Pulmonary artery endothelial cell (primary cell): ENCODE measurements around the gene ACADSB. TPM values are rescaled to one million over a fixed set of nuclear protein-coding genes. Genes with fewer than 3 reads are reported as not detected.

ENCODE experiments used
- DNase-seq: peaks from one replicate; pipeline ENCODE4 v3.0.0-alpha.2; 2011; ENCODE audit warnings: low read depth, low spot score
- total RNA-seq: library from RNA; depleted of rRNA; stranded (reverse); fragments of >200 nt; gene quantifications from 2 replicates; pipeline ENCODE4 v1.2.3, GENCODE V29; 2014

The ACADSB gene
- total RNA-seq, 1 donor from 2014 or later: 5.7 TPM

- DNase-seq: no peak
Measured at GRCh38 chr10:123038782-123039631, 30.2 kb downstream of the ACADSB start.

DNA sequence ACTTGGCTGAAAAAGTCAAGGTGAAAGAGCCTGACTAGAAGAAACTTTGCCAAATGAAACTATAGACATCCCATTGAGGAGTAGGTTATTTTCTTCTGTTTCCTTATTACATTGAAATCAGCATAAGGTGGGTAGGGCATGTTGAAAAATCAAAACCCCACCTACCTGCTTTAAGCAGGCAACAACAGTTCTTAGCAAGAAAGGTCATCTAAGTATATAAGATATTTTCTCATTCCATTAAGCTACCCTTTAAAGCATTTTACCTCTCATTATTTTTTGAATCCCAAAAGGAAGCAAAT, 30.8 kb downstream of the ACADSB start:
- DNase-seq: no peak

DNA sequence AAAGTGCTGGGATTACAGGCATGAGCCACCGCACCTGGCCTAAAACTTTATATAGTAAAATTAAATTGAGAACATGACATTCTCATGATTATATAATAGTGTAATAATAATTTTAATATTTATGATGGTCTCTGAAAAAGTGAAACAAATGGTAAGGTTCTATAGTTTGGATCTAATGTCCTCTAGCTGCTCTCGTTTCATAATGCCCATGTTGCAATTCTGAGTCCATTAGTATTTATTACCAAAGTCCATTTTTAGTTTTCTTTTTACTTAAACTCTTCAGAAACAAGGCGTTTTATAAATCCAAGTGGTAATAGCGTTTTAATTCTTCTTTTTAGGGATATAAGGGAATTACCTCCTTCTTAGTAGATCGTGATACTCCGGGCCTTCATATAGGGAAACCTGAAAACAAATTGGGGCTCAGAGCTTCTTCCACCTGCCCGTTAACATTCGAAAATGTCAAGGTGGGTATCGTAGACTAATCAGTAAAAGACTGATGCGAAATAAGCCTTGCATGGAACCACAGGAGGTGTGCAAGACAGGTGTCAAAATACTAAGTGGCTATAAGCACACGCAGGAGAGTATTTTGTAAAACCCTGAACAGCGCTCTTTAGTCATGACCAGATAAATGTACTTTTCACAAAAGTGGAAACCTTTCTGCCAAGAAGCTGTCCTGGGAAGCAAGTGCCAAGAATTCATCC, 34.1 kb downstream of the ACADSB start:
- DNase-seq: no peak

DNA sequence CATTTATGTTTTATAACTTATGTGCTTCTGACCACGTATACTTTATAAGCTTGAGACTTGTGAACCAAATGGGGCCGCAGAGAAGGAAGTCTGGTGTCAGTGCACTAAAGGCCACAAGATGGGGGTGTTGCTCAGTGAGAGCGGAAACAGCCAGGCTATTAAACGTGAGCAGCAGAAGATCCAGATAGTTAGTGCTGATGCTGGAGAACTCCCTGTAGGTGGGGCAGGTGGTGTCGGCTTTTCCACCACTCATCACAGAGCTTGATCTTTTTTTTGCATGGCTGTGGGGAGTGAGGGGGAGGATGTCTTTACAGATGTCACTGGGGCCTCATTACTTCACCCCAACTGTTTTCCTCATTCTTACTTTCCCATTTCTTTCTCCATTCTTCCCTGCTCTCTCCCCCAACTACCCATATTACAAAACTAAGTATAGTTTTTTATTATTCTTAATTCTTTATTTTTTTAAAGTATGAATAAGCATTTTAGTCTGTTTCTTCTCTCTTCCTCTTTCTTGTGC, 34.7 kb downstream of the ACADSB start:
- no peak for DNase-seq

- DNase-seq: no peak
Measured at GRCh38 chr10:123044391-123044790, 35.6 kb downstream of the ACADSB start.

GRCh38 chr10:123045961-123046731, 37.3 kb downstream of the ACADSB start:
- no peak for DNase-seq

- no peak for DNase-seq
Measured at GRCh38 chr10:123057968-123058367, 49.2 kb downstream of the ACADSB start.

GRCh38 chr10:123061865-123062264, 53.1 kb downstream of the ACADSB start:
- no peak for DNase-seq

GRCh38 chr10:123062726-123063125, 53.9 kb downstream of the ACADSB start:
- no peak for DNase-seq

DNA sequence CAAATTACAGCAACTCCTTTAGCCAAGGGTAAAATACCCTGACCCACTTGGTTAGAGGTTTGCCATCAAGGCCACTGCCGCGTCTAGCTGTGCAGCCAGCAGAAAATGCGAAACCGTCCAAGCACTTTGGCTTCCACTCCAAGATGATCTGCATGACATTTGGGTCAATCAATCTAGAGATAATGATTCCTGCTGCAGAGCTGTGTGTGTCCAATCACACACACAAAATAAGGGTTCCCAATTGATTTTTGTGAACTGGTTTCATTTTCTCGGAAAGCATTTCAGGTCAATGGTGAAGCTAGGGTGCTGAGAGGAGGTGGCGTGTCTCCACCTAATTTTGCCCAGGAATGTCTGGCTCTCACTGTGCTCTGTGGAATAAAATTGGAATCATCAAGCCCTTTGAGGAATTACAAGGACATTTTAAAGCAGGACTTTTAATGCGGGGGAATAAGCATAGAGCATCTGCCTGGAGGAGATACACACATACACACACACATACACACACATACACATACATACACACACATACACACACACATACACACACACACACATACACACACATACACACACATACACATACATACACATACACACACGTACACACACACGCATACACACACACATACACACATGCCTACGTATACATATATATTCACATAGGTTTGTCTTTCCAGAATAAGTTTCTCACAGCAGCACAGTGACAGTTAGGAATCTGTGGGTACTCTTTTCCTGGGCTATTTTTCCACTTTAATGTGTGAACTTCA, 59.5 kb downstream of the ACADSB start:
- DNase-seq: no peak

GRCh38 chr10:123069246-123069986, 60.6 kb downstream of the ACADSB start:
- no peak for DNase-seq

- no peak for DNase-seq
Measured at GRCh38 chr10:123073187-123073586, 64.4 kb downstream of the ACADSB start.

DNA sequence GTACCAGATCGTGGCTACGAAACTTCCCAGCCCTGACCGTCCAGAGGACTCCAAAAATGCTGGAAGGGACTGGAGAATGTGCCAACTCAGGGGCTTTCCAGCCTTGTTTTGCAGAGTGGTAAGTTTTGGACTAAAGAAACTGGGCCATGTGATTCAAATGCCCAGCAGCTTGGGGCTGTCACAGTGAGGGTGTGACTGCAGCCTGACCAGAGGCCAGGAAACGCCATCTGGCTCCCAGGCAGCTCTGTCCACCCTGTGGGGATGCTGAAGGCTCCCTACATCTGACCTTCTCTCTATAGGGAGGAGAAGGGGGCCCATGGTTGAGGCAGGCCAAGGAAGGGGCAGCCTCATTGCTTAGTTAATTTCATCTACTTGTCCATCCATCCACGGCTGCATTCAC, 65.4 kb downstream of the ACADSB start:
- DNase-seq: no peak

DNA sequence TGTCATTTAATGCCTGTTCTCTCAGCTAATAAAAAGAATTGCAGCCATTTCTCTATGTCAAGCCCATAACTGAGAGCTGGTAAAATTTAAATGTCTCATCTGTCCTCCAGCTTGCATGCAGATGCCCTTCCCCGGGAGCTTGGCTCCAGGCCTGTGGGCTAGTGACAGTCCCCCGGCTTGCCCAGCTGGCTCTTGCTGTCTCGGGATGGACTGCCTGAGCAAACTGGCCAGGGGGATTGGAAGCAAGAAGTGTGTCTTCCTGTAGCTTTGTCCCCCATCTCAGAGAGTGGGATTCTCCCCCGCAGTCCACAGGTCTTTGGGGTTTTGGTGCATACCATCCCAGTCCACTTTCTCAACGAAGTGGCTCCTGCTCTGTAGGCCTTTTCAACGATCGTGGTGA, 73.1 kb downstream of the ACADSB start:
- no peak for DNase-seq

- no peak for DNase-seq
Measured at GRCh38 chr10:123083811-123084210, 75.0 kb downstream of the ACADSB start.

GRCh38 chr10:123086281-123086680, 77.5 kb downstream of the ACADSB start:
- DNase-seq: no peak

GRCh38 chr10:123087348-123087747, 78.5 kb downstream of the ACADSB start:
- DNase-seq: no peak

- no peak for DNase-seq
Measured at GRCh38 chr10:123087786-123088185, 79.0 kb downstream of the ACADSB start.

- no peak for DNase-seq
Measured at GRCh38 chr10:123092635-123093414, 84.0 kb downstream of the ACADSB start.

DNA sequence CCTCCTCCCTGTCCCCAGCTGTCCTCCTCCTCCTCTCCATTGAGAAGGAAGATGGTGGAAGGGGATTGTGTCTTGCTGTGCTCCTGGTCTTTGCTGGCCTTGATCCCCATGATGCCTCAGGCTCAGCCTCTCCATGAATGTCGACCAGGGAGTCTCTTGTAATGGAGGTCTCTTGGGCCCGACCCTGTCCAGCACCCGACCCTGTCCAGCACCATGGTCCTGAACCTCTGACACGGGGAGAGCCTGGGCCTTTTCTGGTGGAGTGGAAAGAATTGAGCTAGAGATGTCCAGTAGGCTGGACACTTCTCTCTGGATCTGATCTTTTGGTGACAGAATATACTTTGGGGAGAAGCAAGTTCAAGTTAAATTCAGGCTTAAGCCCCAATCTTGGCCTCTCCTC, 84.7 kb downstream of the ACADSB start:
- no peak for DNase-seq
